ENCODE data around the gene LCP2.

The LCP2 gene

GRCh38 chr5:170294556-170294955 lies 3.0 kb downstream of the LCP2 start:
- DNase-seq, result no peak

DNA sequence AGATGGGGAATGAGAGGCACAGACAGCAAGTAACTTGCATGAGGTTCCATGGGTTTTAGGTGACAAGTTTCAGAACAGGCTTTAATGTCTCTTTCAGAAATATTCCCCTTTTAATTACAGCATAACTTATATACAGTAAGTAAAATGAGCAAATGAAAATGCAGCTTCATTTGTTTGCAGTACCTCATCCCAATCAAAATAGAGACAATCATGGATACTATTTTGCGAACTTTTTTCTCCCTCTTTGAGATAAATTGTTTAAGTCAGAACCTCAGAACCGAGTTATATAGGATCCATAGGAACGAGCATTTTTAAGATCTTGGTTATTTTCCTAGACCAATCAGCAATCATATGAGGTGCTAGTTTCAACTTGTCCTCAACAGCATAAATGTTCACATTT lies 3.5 kb downstream of the LCP2 start:
- no peak for DNase-seq

DNA sequence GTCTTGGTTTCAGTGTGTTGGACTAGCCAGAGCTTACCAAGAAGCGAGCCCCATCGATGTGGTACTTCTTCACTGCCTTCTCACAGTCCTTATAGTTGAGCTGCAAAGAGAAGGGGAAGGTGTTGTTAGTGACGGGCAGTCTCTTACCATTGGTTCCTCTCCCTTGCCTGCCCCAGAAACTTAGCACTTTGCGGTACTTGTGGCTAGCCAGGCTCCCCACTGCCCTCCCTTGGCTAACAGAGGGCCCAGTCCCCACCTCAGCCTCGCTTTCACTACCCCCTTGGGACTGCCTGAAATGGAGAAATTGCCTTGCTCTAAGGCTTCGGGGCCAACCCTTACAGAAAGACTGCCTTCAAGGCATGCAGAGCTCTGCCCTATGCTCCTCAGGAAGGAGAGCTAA lies 4.3 kb downstream of the LCP2 start:
- no peak for DNase-seq

DNA sequence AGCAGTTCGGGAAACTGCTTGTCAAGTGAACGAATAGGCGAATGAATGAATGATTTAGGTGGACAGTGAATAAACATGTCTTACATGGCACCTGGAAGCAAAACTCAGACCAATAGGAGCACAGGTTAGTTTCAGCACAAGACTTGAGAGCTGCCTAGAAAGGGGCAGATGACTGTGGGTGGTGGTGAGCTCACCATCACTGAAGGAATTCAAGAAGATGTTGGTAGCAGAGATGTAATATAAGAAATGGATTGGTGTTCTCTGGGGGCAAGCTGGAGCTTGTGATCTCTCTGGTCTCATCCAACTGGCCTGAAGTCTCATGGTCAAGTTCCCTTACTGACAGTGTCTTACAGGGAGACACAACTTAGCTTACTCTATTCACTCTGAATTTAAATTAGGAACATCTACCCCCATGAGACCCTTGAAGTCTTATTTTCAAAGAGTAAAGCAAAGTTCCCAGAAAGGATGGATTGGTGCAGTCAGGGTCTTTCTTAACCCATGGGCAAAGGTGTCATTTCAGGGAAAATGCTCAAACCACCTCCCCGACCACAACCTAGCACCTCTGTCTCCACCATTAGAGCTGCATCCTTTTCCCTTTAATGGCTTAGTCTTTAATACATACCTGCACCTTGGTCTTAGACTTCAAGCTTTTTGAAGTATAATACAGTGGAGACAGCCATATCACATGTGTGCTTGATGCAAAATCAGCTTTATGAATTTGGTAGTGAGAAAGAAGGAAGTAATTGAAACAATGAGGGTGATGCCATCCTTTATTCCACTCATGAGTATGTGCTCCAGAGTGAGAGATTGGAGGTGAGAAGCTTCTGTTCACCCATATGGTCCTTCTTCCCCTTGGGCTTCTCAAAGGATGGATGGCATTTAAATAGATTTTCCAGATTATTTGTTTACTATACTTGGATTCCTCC lies 5.1 kb downstream of the LCP2 start:
- DNase-seq, result no peak

- no peak for DNase-seq
Measured at GRCh38 chr5:170290498-170290897, 7.1 kb downstream of the LCP2 start.

DNA sequence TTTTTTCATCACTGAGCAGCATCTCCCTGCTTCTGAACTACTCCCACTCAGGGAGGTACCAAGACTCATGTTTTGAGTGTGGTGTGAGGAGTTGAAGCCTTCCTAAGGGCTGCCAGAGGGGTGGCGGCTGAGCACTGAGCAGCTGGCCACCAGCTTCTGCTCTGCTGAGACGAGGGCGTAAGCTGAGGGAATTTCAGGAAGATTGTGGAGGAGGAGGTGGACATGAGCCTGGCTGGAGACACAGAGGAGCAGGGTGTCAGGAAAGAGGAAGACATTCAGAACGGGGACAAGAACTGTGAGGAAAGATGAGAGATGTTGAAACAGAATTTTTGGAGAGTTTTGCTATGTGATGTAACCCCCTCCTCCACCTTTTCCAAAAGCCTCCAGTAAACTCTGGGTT lies 7.8 kb downstream of the LCP2 start:
- DNase-seq, result no peak

GRCh38 chr5:170289121-170289520 lies 8.5 kb downstream of the LCP2 start:
- no peak for DNase-seq

GRCh38 chr5:170288551-170288950 lies 9.0 kb downstream of the LCP2 start:
- DNase-seq, result no peak

GRCh38 chr5:170288151-170288550 lies 9.4 kb downstream of the LCP2 start:
- no peak for DNase-seq

GRCh38 chr5:170287532-170287931 lies 10.0 kb downstream of the LCP2 start:
- DNase-seq, result no peak

- DNase-seq, result no peak
Measured at GRCh38 chr5:170286386-170286925, 11.1 kb downstream of the LCP2 start.

- no peak for DNase-seq
Measured at GRCh38 chr5:170285181-170285580, 12.4 kb downstream of the LCP2 start.

DNA sequence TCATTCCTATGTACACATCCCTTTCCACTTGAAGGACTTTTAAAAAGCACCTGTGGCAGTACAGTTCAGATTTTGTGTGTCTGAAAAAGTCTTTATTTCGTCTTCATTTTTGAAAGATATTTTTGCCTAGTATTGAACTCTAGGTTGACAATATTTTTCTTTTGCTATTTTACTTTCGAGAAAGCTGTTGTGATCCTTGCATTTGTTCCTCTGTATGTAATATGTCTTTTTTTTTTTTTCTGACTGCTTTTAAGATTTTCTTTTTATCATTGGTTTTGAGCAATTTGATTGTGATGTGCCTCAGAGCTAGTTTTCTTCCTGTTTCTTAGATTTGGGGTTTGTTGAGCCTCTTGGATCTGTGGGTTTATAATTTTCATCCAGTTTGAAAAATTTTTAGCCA lies 13.3 kb downstream of the LCP2 start:
- no peak for DNase-seq

GRCh38 chr5:170283296-170283695 lies 14.3 kb downstream of the LCP2 start:
- no peak for DNase-seq

DNA sequence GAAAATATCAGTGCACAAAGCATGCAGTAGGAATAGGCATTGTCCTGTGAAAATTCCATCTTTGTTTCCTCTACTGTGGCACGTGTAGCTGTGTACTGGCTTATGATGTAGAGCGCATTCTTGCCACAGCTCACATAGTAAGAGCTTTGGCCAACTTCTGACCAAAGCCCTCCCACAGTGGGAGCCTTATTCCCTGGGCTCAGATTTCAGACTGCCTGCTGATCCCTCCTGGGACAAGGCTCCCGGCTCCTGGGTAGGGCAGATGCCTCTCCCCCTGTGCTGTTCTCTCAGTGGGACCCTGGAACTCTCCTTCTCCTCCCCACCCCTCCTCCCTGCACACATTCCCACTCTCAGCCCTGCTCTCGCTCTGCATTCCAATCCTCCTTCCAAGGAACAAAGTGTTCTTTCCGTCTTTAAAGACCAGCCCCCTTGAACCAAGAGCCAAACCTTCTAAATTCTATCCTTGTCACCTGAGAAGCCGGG lies 17.5 kb downstream of the LCP2 start:
- no peak for DNase-seq

GRCh38 chr5:170279459-170279817 lies 18.1 kb downstream of the LCP2 start:
- DNase-seq, result no peak

DNA sequence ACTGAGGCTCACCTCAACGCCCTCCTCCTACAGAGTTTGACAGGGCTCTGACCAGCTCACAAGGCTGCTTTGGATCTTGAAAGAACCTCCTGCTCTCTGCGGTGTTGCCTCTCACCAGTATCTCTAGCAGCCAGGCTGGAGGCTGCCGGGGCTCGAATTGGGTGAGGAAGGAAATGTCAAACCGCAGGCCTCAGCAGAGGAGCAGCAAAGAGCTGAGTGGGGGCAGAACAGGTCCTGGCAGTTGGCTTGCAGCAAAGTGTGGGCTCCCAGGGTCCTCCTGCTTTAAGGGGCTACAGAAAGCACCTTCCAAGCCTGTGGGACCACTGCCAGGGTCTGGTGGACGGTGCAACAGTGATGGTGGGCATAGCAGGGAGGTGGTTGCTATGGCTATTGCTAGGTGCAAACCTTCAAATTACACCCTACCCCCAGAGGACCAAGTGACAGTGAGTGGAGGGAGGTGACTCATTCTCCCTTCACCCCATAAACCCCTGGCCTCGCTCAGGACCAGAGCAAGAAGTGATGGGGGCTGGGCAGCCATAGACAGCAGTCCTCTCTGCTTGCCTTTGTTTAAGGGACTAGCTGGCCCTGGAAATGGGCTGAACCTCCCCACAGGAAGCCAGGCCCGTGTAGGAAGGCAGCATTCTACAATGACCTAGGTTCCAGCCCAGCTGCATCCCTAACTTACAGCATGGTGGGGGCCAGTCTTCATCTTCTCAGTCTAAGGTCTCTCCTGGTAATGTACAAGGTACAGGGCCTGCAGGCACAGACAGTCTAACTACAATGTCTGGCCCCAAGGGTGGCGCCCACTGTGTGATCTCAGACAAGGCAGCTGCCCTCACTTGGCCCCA lies 18.7 kb downstream of the LCP2 start:
- DNase-seq, result no peak

DNA sequence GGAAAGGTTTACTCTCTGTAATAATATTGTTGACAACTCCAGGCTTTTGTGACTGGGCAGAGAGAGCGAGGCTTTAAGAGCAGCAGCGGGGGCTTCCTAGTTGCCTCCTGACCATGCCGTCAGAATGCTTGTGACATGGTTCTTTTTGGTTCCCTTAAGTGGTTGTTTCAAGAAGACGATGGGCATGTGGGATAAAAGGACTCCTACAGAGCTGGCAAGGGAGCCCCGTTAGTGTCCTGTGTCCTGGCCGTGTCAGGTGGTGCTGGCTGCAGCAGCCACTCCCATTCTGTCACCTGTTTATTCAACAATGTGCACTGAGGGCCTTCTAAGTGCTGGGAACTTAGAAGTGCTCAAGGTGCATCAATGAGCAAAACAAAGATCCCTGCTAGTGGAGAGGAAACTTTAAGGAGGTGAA lies 19.7 kb downstream of the LCP2 start:
- no peak for DNase-seq

GRCh38 chr5:170276140-170276539 lies 21.4 kb downstream of the LCP2 start:
- DNase-seq, result no peak

- DNase-seq, result no peak
Measured at GRCh38 chr5:170275376-170275994, 22.1 kb downstream of the LCP2 start.

DNA sequence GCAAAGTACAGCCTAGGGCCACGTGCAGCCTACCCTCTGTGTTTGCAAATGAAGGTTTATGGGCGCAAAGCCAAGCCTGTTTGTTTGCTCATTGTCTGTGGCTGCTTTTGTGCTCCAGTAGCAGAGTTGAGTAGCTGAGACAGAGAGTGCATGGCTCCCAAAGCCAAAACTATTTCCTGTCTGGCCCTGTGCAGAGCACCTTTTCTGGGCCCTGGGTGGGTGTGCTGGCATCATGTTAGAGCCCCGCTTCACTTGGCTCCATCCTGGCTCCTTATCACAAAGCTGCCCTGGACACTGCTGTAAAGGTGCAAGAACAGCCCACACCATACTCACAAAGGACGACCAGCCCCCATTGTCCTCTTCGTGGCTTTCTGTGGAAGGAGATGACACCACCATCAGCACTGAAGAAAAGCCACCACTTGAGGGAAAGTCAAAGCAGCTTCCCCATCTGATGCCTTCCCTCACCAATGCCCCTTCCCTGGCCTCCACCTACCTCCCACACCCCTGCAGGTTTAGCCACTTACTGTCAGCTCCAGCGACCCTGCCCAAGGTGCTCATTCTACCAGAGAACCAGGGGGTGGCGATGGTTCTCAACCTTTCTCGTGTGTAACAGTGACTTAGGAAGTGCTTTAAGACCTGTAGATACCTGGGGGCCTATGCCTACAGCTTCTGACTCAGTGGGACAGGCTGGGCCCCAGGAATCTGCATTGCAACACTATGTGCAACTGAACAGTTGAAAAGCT lies 23.4 kb downstream of the LCP2 start:
- no peak for DNase-seq

DNA sequence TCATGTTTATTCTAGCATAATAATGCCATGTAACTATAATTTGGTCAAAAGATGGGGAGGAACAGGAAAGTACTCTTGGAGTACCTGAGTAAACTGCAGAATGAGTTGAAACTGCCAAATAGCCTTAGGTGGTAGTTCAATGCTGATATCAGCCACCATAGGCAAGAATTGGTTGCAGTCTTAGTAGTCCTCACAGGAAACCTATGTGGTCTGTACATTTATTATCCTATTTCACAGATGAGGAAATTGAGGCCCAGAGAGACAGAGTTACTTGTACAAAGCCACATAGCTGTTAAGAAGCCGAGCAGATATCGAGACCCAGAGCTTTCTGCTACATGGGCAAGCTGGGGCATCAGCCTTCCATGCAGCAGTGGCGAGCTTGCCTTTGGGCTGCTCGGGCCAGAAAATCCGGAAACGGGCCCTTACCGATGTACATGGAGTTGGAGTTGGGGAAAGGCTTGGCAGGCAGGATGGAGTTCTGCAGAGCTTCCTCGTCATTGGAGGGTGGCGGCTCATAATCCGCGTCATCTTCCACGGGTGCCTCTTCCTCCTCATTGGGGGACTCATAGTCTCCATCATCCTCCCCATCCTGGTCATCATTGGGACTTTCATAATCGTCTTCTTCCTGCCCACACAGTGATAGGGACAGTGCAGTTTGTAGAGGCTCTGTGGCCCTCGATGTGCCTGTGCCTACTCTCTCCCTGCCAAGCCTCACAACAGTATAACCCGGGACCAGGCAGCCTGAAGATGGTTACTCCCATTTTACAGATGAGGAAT lies 27.1 kb downstream of the LCP2 start:
- no peak for DNase-seq
